Measurements from ENCODE around the gene U2SURP. TPM values are rescaled to one million over a fixed set of nuclear protein-coding genes. Genes with fewer than 3 reads are reported as not detected.
A peak's percentile ranks its signal among the peaks of the same experiment; 100 is the strongest.

Gene U2SURP
- total RNA-seq, 2 donors from 2014 or later = 65.4 to 68.2 TPM

GRCh38 chr3:142973217-142974009 lies 28.0 kb upstream of the U2SURP start:
- 73% methylated on average over 8 of the region's 8 CpGs for WGBS, 2 donors

GRCh38 chr3:142975316-142975995 lies 25.9 kb upstream of the U2SURP start:
- Histone ChIP-seq H3K27me3 (no peaks in the 10 kb centered on the region), H3K9me3 (no peaks in the 10 kb centered on the region), H3K4me3 (no peak overlapping the region), H3K36me3 (replicated peaks in 1 of 2; ENCODE audit: insufficient read depth in 1 of 2, low read depth in 2 of 2) (no peaks in the 10 kb centered on the region), H3K27ac (no peak overlapping the region), H3K4me1 (no peaks in the 10 kb centered on the region)
- DNase-seq (no peak), ATAC-seq (no peak)
- 85% methylated on average over 4 of the region's 4 CpGs for WGBS, 2 donors
- intact Hi-C loops (cut with DNase I) = loop anchor here (10.0 kb wide), 1 partner anchor 151 kb away; no protein-coding TSS in a partner anchor
- TF ChIP-seq POLR2A (IDR thresholded peaks at IDR 0.05) (no peak), CTCF (IDR thresholded peaks at IDR 0.05) (no peak)

More at GRCh38 chr3:142973217-142974009, 28.0 kb upstream of the U2SURP start:
- Histone ChIP-seq H3K27me3 (no peaks in the 10 kb centered on the region), H3K9me3 (no peaks in the 10 kb centered on the region), H3K4me3 (no peak overlapping the region), H3K27ac (no peak overlapping the region), H3K36me3 (replicated peaks in 1 of 2; ENCODE audit: insufficient read depth in 1 of 2, low read depth in 2 of 2) (no peaks in the 10 kb centered on the region), H3K4me1 (no peaks in the 10 kb centered on the region)
- intact Hi-C loops (cut with DNase I) = loop anchor here (10.0 kb wide), 1 partner anchor 149 kb away; no protein-coding TSS in a partner anchor
- TF ChIP-seq POLR2A (IDR thresholded peaks at IDR 0.05) = no peak
- TF ChIP-seq CTCF (IDR thresholded peaks at IDR 0.05) = no peak
- ATAC-seq (no peak), DNase-seq (no peak)

GRCh38 chr3:142976621-142977398 lies 24.6 kb upstream of the U2SURP start:
- DNase-seq (peak; percentile 77 to 83 (median 80)), ATAC-seq (peak; percentile 99)
- no peaks in the 10 kb centered on the region for H3K4me1 ChIP-seq
- no peak overlapping the region for H3K27ac ChIP-seq
- WGBS, 2 donors = 46 to 55% methylated on average over 8 of the region's 8 CpGs
- TF ChIP-seq POLR2A (IDR thresholded peaks at IDR 0.05) = no peak
- no peak for TF ChIP-seq CTCF (IDR thresholded peaks at IDR 0.05)
- intact Hi-C loops (cut with DNase I) = loop anchor here (10.0 kb wide), 1 partner anchor 152 kb away; no protein-coding TSS in a partner anchor
- H3K4me3 ChIP-seq = no peak overlapping the region
- H3K36me3 ChIP-seq (replicated peaks in 1 of 2; ENCODE audit: insufficient read depth in 1 of 2, low read depth in 2 of 2) = no peaks in the 10 kb centered on the region
- no peaks in the 10 kb centered on the region for H3K9me3 ChIP-seq
- no peaks in the 10 kb centered on the region for H3K27me3 ChIP-seq

- TF ChIP-seq CTCF (IDR thresholded peaks at IDR 0.05) (no peak), POLR2A (IDR thresholded peaks at IDR 0.05) (no peak)
- Histone ChIP-seq H3K4me3 (no peak overlapping the region), H3K27me3 (no peaks in the 10 kb centered on the region), H3K9me3 (no peaks in the 10 kb centered on the region), H3K27ac (no peak overlapping the region), H3K4me1 (no peaks in the 10 kb centered on the region), H3K36me3 (replicated peaks in 1 of 2; ENCODE audit: insufficient read depth in 1 of 2, low read depth in 2 of 2) (no peaks in the 10 kb centered on the region)
- 21 to 48% methylated on average over 1 of the region's 1 CpG for WGBS, 2 donors
- no peak for ATAC-seq
- intact Hi-C loops (cut with DNase I) = loop anchor here (10.0 kb wide), 1 partner anchor 153 kb away; no protein-coding TSS in a partner anchor
- DNase-seq = no peak
These were observed 24.0 kb upstream of the U2SURP start for GRCh38 chr3:142977399-142977728.

Measured in body of pancreas (tissue), 4 donors.